Measurements from ENCODE around the gene ATP10A.

ATP10A gene

GRCh38 chr15:25824618-25825017 is 38.5 kb downstream of the ATP10A start:
- no peak for DNase-seq

GRCh38 chr15:25812845-25813244 is 50.3 kb downstream of the ATP10A start:
- DNase-seq = no peak

GRCh38 chr15:25812073-25812472 is 51.1 kb downstream of the ATP10A start:
- no peak for DNase-seq

GRCh38 chr15:25811481-25811906 is 51.6 kb downstream of the ATP10A start:
- no peak for DNase-seq

- DNase-seq = no peak
Measured at GRCh38 chr15:25810631-25811091, 52.5 kb downstream of the ATP10A start.

GRCh38 chr15:25810154-25810553 is 53.0 kb downstream of the ATP10A start:
- no peak for DNase-seq

- no peak for DNase-seq
Measured at GRCh38 chr15:25807063-25807462, 56.1 kb downstream of the ATP10A start.

- DNase-seq = no peak
Measured at GRCh38 chr15:25805031-25805430, 58.1 kb downstream of the ATP10A start.

- DNase-seq = no peak
Measured at GRCh38 chr15:25804451-25804850, 58.7 kb downstream of the ATP10A start.

GRCh38 chr15:25803541-25803940 is 59.6 kb downstream of the ATP10A start:
- DNase-seq = no peak

- no peak for DNase-seq
Measured at GRCh38 chr15:25803036-25803435, 60.1 kb downstream of the ATP10A start.

- no peak for DNase-seq
Measured at GRCh38 chr15:25802285-25802830, 60.8 kb downstream of the ATP10A start.

- DNase-seq = no peak
Measured at GRCh38 chr15:25801586-25802284, 61.4 kb downstream of the ATP10A start.

- no peak for DNase-seq
Measured at GRCh38 chr15:25800761-25801515, 62.2 kb downstream of the ATP10A start.

- no peak for DNase-seq
Measured at GRCh38 chr15:25799906-25800700, 63.0 kb downstream of the ATP10A start.

GRCh38 chr15:25797936-25798901 is 64.9 kb downstream of the ATP10A start:
- DNase-seq = no peak

- no peak for DNase-seq
Measured at GRCh38 chr15:25797511-25797935, 65.6 kb downstream of the ATP10A start.

GRCh38 chr15:25797035-25797434 is 66.1 kb downstream of the ATP10A start:
- DNase-seq = no peak

- no peak for DNase-seq
Measured at GRCh38 chr15:25796395-25796794, 66.7 kb downstream of the ATP10A start.

GRCh38 chr15:25795712-25796111 is 67.4 kb downstream of the ATP10A start:
- DNase-seq = no peak

- DNase-seq = no peak
Measured at GRCh38 chr15:25795061-25795460, 68.1 kb downstream of the ATP10A start.

Data from 8988T (cell line).